Activated naive CD4-positive, alpha-beta T cell (primary cell): Measurements from ENCODE around the gene CAP1.
"Not testable (repeated sequence)": the region's sequence is repeated elsewhere in the genome, so short reads cannot be mapped to it uniquely, and the experiment has no call there.

Source experiments
- DNase-seq, 4 experiments: peaks; one replicate each; lab custom pipeline; 2025; lab: John Stamatoyannopoulos, UW

Gene CAP1, protein sequence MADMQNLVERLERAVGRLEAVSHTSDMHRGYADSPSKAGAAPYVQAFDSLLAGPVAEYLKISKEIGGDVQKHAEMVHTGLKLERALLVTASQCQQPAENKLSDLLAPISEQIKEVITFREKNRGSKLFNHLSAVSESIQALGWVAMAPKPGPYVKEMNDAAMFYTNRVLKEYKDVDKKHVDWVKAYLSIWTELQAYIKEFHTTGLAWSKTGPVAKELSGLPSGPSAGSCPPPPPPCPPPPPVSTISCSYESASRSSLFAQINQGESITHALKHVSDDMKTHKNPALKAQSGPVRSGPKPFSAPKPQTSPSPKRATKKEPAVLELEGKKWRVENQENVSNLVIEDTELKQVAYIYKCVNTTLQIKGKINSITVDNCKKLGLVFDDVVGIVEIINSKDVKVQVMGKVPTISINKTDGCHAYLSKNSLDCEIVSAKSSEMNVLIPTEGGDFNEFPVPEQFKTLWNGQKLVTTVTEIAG

DNA sequence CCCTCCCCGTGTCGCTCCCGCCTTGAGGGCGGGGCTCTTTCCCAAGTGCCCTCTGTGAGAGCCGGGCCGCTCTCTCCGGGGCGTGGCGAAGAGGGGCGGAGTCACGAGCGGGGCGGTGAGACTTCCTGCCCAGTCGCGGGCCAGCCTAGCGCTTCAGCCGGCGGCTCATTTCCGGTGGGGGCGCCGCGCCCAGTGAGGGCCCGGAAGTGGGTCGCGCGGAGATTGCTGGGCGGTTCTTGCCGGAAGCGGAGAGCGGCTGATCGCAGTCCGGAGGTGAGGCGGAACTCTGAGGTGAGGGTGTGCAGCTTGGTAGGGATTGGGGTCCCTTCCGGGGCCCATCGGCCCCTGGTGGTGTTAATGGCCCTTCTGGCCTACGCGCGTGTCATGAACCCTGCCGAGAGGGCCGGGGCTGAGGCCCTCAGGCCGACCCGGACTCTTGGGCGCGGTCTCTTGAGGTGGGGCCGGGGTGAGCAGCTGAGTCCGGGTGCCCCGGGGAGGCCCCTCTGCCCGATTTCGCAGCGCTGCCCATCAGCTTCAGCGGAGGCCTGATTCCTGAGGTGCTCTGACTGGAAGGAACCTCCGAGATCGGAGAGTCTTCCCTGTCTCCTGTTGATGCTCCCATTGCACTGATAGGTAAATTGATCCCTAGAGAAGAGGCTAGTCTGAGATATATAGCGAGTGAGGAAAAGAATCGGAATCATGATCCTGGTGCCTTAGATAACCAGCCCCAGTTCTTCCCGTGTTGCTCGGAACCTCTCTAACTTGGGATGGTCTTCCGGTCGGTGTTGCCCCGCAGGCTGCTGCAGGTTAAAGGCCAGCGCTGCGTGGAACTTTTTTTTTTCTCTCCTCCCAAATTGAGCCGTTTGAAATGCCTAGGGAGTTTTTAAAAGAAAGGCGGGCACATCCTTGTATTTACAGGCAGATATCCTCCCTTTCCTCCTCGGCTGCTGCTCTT is at the start of gene CAP1:
CAP1 (plus strand) TSS at position 219 of the 955 bp plus-strand sequence. CDS start 18,618 bp downstream, outside the sequence.
- DNase-seq, result peak; percentile 97 to 100 (median 98)

DNA sequence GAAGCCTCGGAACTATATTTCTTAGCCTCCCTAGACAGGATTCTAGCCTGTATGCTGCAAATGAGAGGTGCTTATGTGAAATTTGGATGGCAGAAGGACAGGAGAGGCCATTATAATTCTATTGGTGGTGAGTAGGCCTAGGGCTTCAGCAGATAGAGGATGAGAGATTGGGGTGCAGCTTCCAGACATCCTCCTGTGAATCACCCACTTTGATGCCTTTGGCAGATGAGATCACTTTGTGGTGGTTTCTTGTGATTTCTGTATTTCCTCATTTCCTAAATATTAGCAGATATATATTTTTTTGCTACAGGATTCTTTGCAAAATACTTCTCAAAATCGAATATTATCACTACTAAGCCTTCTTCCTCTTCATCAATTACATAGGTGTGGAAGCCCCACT is 48.3 kb upstream of the CAP1 start:
- DNase-seq, result no peak

- DNase-seq, result no peak
Observed at GRCh38 chr1:39992888-39993287, 47.6 kb upstream of the CAP1 start.

GRCh38 chr1:39995973-39996393 is 44.5 kb upstream of the CAP1 start:
- no peak for DNase-seq

DNA sequence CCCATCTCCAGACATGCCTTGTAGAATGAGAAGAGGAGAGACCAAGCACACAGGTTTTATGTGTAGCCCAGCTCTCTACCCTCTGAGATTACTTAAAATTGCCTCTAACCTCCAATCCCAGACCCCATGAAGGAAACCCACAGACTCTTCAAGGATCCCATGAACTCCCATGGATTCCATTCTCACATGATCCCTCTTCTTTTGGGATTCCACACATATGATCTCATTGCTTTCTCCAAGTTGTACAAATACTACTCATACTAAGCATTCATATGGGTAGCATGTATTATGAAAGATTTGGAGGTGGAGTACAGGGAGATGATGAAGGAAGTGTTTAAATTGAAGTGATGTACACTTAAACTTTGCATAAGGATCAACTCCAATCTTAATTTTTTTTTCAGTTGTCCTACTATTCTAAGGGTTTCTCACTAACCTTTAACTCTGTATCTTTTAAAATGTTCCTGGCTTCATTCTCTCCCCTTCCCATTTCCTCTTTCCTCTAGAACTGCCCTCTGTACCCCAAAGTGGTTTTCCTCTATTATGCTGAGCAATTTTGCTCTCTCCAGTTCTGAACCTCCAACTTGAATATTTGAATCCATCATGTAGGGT is 44.0 kb upstream of the CAP1 start:
- DNase-seq, result no peak

GRCh38 chr1:40001456-40001855 is 39.1 kb upstream of the CAP1 start:
- DNase-seq, result no peak

DNA sequence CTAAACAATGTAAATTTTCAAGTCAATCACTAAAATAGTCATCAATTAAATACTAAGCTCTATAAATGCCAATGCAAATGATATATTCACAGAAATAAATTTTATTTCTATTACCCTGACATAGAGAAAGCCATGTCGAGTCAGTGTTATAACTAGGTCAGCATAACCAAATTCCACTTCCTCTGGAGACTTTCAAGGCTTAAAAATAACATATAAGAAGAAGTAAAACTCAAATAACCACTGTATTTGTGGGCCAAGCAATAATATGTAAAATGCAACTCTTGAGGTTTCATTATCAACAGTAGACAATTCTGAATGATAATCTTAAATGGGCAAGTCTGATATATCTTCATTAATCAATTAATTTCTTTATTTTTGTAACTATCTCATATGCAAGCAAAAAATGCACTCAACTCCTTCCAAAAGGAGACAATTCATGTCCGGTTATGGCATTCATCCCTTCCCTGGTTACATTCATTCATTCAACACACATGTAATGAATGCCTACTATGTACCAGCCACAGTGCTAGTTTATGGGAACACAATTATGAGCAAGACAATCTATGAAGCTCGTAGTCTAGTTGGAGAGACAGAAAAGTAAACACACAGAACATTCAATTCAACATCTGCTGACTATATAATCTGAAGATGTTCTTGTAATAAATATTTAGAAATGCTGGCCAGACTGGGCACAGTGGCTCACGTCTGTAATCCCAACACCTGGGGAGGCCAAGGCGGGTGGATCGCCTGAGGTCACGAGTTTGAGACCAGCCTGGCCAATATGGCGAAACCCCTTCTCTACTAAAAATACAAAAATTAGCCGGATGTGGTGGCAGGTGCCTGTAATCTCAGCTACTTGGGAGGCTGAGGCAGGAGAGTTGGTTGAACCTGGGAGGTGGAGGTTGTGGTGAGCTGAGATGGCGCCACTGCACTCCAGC is 37.1 kb upstream of the CAP1 start:
- DNase-seq, result no peak

GRCh38 chr1:40004857-40005256 is 35.7 kb upstream of the CAP1 start:
- no peak for DNase-seq

DNA sequence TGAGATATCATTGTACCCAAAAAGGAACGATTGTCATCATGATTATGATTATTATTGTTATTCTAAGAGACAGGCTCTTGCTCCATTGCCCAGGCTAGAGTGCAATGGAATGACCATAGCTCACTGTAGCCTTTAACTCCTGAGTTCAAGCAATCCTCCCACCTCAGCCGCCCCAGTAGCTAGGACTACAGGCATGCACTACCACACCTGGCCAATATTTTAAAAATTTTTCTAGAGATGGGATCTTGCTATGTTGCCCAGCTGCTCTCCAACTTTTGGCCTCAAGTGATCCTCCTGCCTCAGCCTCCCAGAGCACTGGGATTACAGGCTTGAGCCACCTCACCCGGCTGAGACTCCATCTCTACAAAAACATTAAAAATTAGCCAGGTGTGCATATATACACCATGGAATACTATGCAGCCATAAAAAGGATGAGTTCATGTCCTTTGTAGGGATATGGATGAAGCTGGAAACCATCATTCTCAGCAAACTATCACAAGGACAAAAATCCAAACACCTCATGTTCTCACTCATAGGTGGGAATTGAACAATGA is 33.0 kb upstream of the CAP1 start:
- DNase-seq, result not testable (repeated sequence)

DNA sequence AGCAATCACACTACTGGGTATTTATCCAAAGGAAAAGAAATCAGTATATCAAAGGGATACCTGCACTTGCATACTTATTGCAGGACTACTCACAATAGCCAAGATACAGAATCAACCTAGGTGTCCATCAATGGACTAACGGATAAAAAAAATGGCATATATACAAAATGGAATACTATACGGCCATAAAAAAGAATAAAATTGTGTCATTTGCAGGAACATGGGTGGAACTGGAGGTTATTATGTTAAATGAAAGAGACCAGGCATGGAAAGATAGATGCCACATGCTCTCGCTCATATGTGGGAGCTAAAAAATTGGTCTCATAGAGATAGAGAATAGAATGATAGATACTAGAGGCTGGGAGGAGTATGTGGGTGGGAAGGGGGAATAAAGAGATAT is 29.3 kb upstream of the CAP1 start:
- DNase-seq, result no peak

DNA sequence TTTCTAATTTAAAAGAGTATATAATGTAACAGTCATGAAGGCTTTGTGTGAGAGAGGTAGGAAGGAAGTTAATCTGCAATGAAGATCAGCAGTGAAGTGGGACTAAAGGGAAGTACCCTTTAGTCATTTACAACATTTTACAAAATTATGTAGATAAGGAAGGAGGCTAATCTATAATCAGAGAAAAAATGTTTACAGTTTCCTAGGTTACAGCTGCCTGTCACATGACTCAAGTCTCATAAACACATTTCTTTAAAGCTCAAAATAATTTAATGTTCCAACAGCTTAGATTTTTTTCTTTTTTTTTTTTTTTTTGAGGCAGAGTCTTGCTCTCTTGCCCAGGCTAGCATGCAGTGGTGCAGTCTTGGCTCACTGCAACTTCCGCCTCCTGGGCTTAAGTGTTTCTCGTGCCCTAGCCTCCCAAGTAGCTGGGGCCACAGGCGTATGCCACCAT is 26.2 kb upstream of the CAP1 start:
- no peak for DNase-seq

- DNase-seq, result no peak
Observed at GRCh38 chr1:40014812-40015594, 25.5 kb upstream of the CAP1 start.

GRCh38 chr1:40017951-40018575 is 22.5 kb upstream of the CAP1 start:
- no peak for DNase-seq

DNA sequence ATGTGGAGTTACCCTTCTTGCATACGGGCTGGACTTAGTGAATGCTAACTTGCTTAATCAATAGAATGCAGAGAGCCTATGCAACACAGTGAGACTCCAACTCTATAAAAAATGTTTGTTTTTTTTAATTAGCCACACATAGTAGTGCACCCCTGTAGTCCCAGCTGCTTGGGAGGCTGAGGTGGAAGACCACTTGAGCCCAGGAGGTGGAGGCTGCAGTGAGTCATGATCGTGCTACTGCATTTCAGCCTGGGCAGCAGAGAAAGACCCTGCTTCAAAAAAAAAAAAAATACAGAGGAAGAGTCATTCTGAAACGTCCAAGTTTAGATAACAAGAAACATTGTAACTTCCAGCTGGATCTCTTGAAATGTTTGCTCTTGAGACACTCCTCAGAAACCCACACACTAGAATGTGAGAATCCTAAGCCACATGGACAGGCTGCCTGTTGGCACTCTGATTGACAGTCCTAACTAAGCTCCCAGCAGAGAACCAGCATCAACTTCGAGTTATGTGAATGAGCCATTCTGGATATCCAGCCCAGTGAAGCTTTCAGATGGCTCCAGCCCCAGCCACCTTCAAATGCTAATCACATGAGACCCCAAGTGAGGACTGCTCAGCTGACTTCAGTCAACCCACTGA is 20.0 kb upstream of the CAP1 start:
- DNase-seq, result no peak

- DNase-seq, result no peak
Observed at GRCh38 chr1:40023379-40023944, 17.1 kb upstream of the CAP1 start.

GRCh38 chr1:40024671-40025070 is 15.9 kb upstream of the CAP1 start:
- no peak for DNase-seq

GRCh38 chr1:40027647-40028046 is 12.9 kb upstream of the CAP1 start:
- DNase-seq, result no peak

- no peak for DNase-seq
Observed at GRCh38 chr1:40029608-40030007, 10.9 kb upstream of the CAP1 start.
